Astrocyte of the spinal cord (primary cell): Measurements from ENCODE around the gene C1R.

Experiments used
- DNase-seq: peaks from one replicate; pipeline ENCODE4 v3.0.0; 2011; ENCODE audit warnings: low read depth, low spot score
- H3K4me3 ChIP-seq: 2 replicates; pipeline ENCODE4 v1.5.1; 2011; ENCODE audit warnings: low read depth, mild to moderate bottlenecking, low read length, moderate library complexity
- CTCF ChIP-seq: IDR thresholded peaks from 2 replicates; pipeline ENCODE4 v1.5.1; 2012; ENCODE audit warnings: low read depth, mild to moderate bottlenecking, low read length, inconsistent platforms
- in situ Hi-C: cut with HindIII; loops from 2 replicates; pipeline ENCODE4 v1.10.0; 2017; ENCODE audit warnings: low sequenced_read_pairs

C1R gene

DNA sequence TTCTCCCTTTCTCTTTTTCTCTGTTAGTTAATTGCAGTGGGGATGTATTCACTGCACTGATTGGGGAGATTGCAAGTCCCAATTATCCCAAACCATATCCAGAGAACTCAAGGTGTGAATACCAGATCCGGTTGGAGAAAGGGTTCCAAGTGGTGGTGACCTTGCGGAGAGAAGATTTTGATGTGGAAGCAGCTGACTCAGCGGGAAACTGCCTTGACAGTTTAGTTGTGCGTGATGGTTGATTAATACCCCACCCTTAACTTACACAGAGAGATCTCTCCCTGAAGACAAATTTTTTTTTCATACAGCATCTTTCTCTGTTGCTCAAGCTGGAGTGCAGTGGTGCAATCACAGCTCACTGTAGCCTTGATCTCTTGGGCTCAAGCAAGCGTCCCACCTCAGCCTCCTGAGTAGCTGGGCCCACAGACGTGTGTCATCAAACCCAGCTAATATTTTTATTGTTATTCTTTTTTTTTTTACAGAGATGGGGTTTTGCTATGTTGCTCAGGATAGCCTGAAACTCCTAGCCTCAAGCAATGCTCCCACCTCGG, 27.1 kb downstream of the C1R start:
- in situ Hi-C loops: no loop called here
- no peak for TF ChIP-seq CTCF
- no peak for DNase-seq
- no peak overlapping the region for H3K4me3 ChIP-seq

- no peak overlapping the region for H3K4me3 ChIP-seq
- in situ Hi-C loops: no loop called here
- no peak for TF ChIP-seq CTCF
- DNase-seq: no peak
Observed at GRCh38 chr12:7064516-7064915, 27.7 kb downstream of the C1R start.

GRCh38 chr12:7061596-7061995, 30.6 kb downstream of the C1R start:
- no peak for DNase-seq
- in situ Hi-C loops: no loop called here
- H3K4me3 ChIP-seq: no peak overlapping the region
- TF ChIP-seq CTCF: no peak

GRCh38 chr12:7061138-7061537, 31.1 kb downstream of the C1R start:
- DNase-seq: no peak
- in situ Hi-C loops: no loop called here
- no peak overlapping the region for H3K4me3 ChIP-seq
- TF ChIP-seq CTCF: no peak

GRCh38 chr12:7060353-7060954, 31.8 kb downstream of the C1R start, which contains the start of gene C1S:
C1S (plus strand) TSS chr12:7060718; CDS start chr12:7061913, 1,195 bp downstream.
- H3K4me3 ChIP-seq: peak within 1 kb of the TSS; percentile 18
- peak; percentile 79 for TF ChIP-seq CTCF
- in situ Hi-C loops: no loop called here
- DNase-seq: peak; percentile 88

GRCh38 chr12:7059780-7060179, 32.5 kb downstream of the C1R start:
- no peak for TF ChIP-seq CTCF
- H3K4me3 ChIP-seq: no peak overlapping the region
- DNase-seq: no peak
- in situ Hi-C loops: no loop called here
